Neutrophil (primary cell): Measurements from ENCODE around the gene COX10.

ENCODE experiments used
- H3K27ac ChIP-seq: fragments of 200-600 bp; sonication (generic); 2 replicates; pipeline ENCODE4 v1.5.1; 2016; ENCODE audit warnings: mild to moderate bottlenecking, moderate library complexity
- H3K27me3 ChIP-seq: fragments of 200-600 bp; sonication (generic); 2 replicates; pipeline ENCODE4 v1.6.0; 2016; ENCODE audit warnings: mild to moderate bottlenecking
- H3K36me3 ChIP-seq: fragments of 200-600 bp; sonication (generic); 2 replicates; pipeline ENCODE4 v1.5.1; 2017
- H3K4me1 ChIP-seq, 2 experiments: fragments of 200-600 bp in 1 of 2; sonication (generic) in 1 of 2; 1 replicate in 1 of 2; 2 replicates in 1 of 2; pipeline versions ENCODE4 v1.5.1 to v1.6.1; 2013 to 2016; ENCODE audit warnings: low read depth in 1 of 2, low read length in 1 of 2, mild to moderate bottlenecking in 1 of 2, moderate library complexity in 1 of 2; ENCODE audit not compliant: control insufficient read depth in 1 of 2, insufficient read depth in 1 of 2
- H3K4me3 ChIP-seq, 2 experiments: fragments of 200-600 bp in 1 of 2; sonication (generic) in 1 of 2; 1 replicate in 1 of 2; 2 replicates in 1 of 2; pipeline ENCODE4 v1.5.1; 2013 to 2016; ENCODE audit warnings: low read depth in 1 of 2, low read length in 1 of 2, mild to moderate bottlenecking in 1 of 2, moderate library complexity in 1 of 2
- H3K9me3 ChIP-seq: fragments of 200-600 bp; sonication (generic); 2 replicates; pipeline ENCODE4 v1.5.1; 2016
- TF ChIP-seq, protein P1 (sequence below): fragments of 200-600 bp; sonication (generic); IDR thresholded peaks from 2 replicates; pipeline ENCODE4 v1.5.1; 2016; ENCODE audit warnings: antibody characterized with exemption

Gene COX10

DNA sequence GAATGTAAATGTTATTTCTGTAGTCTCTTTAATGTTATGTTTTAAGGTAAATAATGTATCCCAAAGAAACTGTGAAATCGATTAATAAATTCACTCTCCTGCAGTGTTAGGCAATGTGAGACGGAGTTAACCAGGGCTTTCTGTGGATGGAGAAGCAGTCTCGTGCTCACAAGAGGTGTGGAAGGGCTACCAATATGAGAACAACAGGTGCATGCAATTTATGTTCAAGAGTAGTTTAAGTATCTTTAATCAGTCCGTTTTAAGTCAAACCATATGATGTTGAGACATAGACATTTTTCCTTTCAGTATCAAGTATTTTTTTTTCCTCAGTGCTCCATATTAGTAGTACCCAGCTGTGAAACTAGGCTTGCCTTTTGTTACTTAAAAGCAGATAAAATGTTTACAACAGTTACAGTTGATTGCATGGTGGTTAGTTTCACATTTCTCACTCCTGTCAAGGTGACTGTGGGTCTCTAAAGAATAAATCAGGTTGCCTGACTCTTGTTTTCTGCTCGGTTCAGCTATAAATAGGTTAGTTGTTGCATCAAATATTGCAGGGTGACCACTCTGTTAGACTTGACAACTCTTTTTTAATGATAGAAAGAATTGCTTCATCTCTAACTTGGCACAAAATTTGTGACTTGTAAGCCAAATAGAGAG, 54.4 kb downstream of the COX10 start:
- no peaks in the 10 kb centered on the region for H3K9me3 ChIP-seq
- no peaks in the 10 kb centered on the region for H3K36me3 ChIP-seq
- H3K4me1 ChIP-seq: no peaks in the 10 kb centered on the region
- no peak overlapping the region for H3K27ac ChIP-seq
- no peak overlapping the region for H3K4me3 ChIP-seq
- H3K27me3 ChIP-seq: no peaks in the 10 kb centered on the region
- TF ChIP-seq, protein P1, sequence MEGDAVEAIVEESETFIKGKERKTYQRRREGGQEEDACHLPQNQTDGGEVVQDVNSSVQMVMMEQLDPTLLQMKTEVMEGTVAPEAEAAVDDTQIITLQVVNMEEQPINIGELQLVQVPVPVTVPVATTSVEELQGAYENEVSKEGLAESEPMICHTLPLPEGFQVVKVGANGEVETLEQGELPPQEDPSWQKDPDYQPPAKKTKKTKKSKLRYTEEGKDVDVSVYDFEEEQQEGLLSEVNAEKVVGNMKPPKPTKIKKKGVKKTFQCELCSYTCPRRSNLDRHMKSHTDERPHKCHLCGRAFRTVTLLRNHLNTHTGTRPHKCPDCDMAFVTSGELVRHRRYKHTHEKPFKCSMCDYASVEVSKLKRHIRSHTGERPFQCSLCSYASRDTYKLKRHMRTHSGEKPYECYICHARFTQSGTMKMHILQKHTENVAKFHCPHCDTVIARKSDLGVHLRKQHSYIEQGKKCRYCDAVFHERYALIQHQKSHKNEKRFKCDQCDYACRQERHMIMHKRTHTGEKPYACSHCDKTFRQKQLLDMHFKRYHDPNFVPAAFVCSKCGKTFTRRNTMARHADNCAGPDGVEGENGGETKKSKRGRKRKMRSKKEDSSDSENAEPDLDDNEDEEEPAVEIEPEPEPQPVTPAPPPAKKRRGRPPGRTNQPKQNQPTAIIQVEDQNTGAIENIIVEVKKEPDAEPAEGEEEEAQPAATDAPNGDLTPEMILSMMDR: no peak

DNA sequence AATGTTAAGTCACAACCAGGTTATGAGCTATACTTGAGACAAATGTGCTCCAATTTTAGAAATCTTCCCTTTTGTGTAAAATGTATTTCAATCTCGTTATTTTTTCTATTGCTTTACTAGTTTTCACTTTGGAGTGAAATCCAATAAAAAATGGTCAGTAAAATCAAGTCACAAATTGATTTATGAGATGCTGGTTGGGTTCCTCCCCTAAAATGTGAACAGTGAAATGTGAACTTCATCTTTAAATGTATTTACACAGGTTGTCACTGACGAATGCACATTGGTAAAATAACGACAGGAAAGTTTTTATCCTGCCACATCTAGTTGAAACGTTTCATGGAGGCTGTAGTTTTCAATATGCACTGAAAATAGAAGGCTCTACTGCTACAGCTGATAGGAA, 55.5 kb downstream of the COX10 start:
- TF ChIP-seq, protein P1: no peak
- no peaks in the 10 kb centered on the region for H3K9me3 ChIP-seq
- H3K36me3 ChIP-seq: no peaks in the 10 kb centered on the region
- H3K27ac ChIP-seq: no peak overlapping the region
- H3K27me3 ChIP-seq: no peaks in the 10 kb centered on the region
- H3K4me1 ChIP-seq: no peaks in the 10 kb centered on the region
- no peak overlapping the region for H3K4me3 ChIP-seq

DNA sequence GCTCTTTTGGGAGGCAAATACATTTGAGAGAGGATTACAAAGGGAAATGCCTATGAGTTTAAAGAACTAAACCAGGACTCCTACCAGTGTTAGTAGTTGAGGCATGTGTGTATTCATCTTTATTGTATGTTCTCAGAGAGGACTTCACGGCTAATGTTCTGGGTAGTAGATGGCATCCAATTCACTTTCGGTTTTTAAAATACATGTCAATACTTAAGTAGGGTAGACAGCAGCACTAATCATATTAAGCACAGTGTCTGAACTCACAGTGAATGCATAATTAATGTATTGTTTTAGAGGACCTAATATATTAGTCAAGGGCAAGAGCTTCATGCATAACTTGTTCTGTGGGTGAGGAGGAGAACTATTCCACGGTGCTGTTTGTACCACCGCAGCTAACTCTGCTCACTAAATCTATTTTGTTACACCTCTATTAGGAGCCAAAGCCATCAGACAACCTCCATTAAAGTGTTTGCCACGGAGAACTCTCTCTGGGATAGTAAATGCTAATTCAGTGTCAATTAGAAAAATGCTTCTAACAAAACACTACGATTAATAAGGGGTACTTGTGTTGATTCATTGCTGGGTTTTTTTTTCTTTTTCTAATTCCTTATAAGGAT, 56.3 kb downstream of the COX10 start:
- Histone ChIP-seq H3K9me3 (no peaks in the 10 kb centered on the region), H3K4me3 (no peak overlapping the region), H3K27ac (no peak overlapping the region), H3K4me1 (no peaks in the 10 kb centered on the region), H3K36me3 (no peaks in the 10 kb centered on the region), H3K27me3 (no peaks in the 10 kb centered on the region)
- TF ChIP-seq, protein P1: no peak

DNA sequence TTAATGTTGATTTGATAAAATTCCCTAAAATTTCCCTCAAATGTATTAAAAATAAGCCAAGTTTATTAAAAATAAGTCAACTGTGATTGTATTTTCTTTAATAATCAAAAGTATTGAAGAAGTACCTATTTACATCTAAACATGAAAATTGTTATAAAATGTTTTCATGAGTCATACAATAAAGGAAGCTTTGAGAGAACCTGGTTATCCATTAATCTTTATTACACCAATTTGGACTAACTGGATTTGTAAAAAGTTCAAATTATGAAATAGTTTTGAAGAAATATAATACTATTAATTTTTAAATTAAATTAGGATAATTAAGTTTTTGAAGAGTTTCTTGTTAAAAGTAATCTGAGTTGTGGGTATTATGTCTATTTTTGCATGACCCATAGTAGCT, 63.8 kb downstream of the COX10 start:
- Histone ChIP-seq H3K4me1 (no peaks in the 10 kb centered on the region), H3K27me3 (no peaks in the 10 kb centered on the region)
- TF ChIP-seq, protein P1: no peak

DNA sequence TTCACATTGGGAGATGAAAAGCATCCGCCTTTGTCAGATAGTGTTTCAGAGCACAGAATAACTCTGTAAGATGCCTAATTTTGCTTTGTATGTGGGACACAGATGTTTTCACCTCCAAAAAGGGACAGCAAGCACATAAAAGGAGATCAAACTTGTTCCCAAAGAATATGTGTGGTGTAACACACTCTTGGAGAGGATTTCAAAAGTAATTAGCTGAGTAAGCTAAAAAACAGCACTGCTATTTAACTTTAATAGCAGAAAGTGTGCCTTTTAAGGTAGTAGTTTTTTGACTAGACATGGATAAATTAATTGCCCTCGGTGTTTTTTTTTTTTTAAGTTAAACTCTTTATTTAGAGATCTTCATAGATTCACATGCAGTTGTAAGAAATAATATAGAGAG, 65.2 kb downstream of the COX10 start:
- TF ChIP-seq, protein P1: no peak
- Histone ChIP-seq H3K4me3 (no peak overlapping the region), H3K27me3 (no peaks in the 10 kb centered on the region), H3K9me3 (no peaks in the 10 kb centered on the region), H3K36me3 (no peaks in the 10 kb centered on the region), H3K27ac (no peak overlapping the region), H3K4me1 (no peaks in the 10 kb centered on the region)

More for the DNA sequence above, 63.8 kb downstream of the COX10 start:
- Histone ChIP-seq H3K9me3 (no peaks in the 10 kb centered on the region), H3K27ac (no peak overlapping the region), H3K36me3 (no peaks in the 10 kb centered on the region), H3K4me3 (no peak overlapping the region)
